Glutamatergic neuron (in vitro differentiated cells): ENCODE data around the gene ASCC3. TPM values are rescaled to one million over a fixed set of nuclear protein-coding genes. Genes with fewer than 3 reads are reported as not detected.

Experiments
- DNase-seq: peaks from one replicate; pipeline ENCODE4 v3.0.0; 2022
- H3K27ac Mint-ChIP-seq: one replicate; pipeline ENCODE4 v1.8.0; 2020; ENCODE audit warnings: mild to moderate bottlenecking, mixed read lengths, inconsistent platforms; ENCODE audit not compliant: unreplicated experiment
- H3K27me3 Mint-ChIP-seq: one replicate; pipeline ENCODE4 v1.8.0; 2020; ENCODE audit warnings: mild to moderate bottlenecking, moderate library complexity, mixed read lengths, inconsistent platforms; ENCODE audit not compliant: unreplicated experiment
- H3K36me3 Mint-ChIP-seq: one replicate; pipeline ENCODE4 v1.8.0; 2020; ENCODE audit warnings: mild to moderate bottlenecking, mixed read lengths, inconsistent platforms; ENCODE audit not compliant: unreplicated experiment
- H3K4me1 Mint-ChIP-seq: one replicate; pipeline ENCODE4 v1.8.0; 2020; ENCODE audit warnings: mild to moderate bottlenecking, low read depth, mixed read lengths, inconsistent platforms; ENCODE audit not compliant: unreplicated experiment
- H3K4me3 Mint-ChIP-seq: one replicate; pipeline ENCODE4 v1.8.0; 2020; ENCODE audit warnings: mild to moderate bottlenecking, mixed read lengths, inconsistent platforms; ENCODE audit not compliant: unreplicated experiment
- H3K9me3 Mint-ChIP-seq: one replicate; pipeline ENCODE4 v1.8.0; 2020; ENCODE audit warnings: mild to moderate bottlenecking, moderate library complexity, mixed read lengths, inconsistent platforms; ENCODE audit not compliant: unreplicated experiment
- CTCF ChIP-seq: fragments of 200-600 bp; sonication (generic); IDR thresholded peaks from one replicate; pipeline ENCODE4 v1.5.0; 2021; ENCODE audit not compliant: partially characterized antibody, unreplicated experiment
- total RNA-seq: library from RNA; stranded (reverse); fragmentation: NEBNext Ultra II Directional; extraction: Animal tissue kit (Norgen Biotek cat#: 25700); gene quantifications from one replicate; pipeline ENCODE4 v1.2.1, GENCODE V29; 2021; ENCODE audit not compliant: unreplicated experiment

The ASCC3 gene
- total RNA-seq, 1 donor from 2014 or later, result 49.6 TPM

GRCh38 chr6:100512203-100512862, 368.8 kb downstream of the ASCC3 start:
- Mint-ChIP-seq H3K4me1 (no peaks in the 10 kb centered on the region), H3K27ac (no peak overlapping the region), H3K27me3 (no peaks in the 10 kb centered on the region), H3K4me3 (no peak overlapping the region), H3K9me3 (no peaks in the 10 kb centered on the region), H3K36me3 (no peaks in the 10 kb centered on the region)
- no peak for TF ChIP-seq CTCF
- DNase-seq, result no peak

GRCh38 chr6:100509101-100509500, 372.0 kb downstream of the ASCC3 start:
- Mint-ChIP-seq H3K27me3 (no peaks in the 10 kb centered on the region), H3K9me3 (no peaks in the 10 kb centered on the region), H3K36me3 (no peaks in the 10 kb centered on the region), H3K4me1 (no peaks in the 10 kb centered on the region), H3K27ac (no peak overlapping the region), H3K4me3 (no peak overlapping the region)
- no peak for DNase-seq
- no peak for TF ChIP-seq CTCF

GRCh38 chr6:100506651-100507050, 374.5 kb downstream of the ASCC3 start:
- Mint-ChIP-seq H3K27me3 (no peaks in the 10 kb centered on the region), H3K36me3 (no peaks in the 10 kb centered on the region), H3K4me3 (no peak overlapping the region), H3K9me3 (no peaks in the 10 kb centered on the region), H3K27ac (no peak overlapping the region), H3K4me1 (no peaks in the 10 kb centered on the region)
- no peak for TF ChIP-seq CTCF
- DNase-seq, result no peak

GRCh38 chr6:100504786-100505737, 376.1 kb downstream of the ASCC3 start:
- Mint-ChIP-seq H3K27me3 (no peaks in the 10 kb centered on the region), H3K4me3 (no peak overlapping the region), H3K4me1 (no peaks in the 10 kb centered on the region), H3K27ac (no peak overlapping the region), H3K36me3 (no peaks in the 10 kb centered on the region), H3K9me3 (no peaks in the 10 kb centered on the region)
- no peak for DNase-seq
- no peak for TF ChIP-seq CTCF
